ENCODE data around the gene PTRH1. TPM values are rescaled to one million over a fixed set of nuclear protein-coding genes. Genes with fewer than 3 reads are reported as not detected.

Gene PTRH1
- total RNA-seq, 1 experiment from 2014 or later, result 16.9 TPM

DNA sequence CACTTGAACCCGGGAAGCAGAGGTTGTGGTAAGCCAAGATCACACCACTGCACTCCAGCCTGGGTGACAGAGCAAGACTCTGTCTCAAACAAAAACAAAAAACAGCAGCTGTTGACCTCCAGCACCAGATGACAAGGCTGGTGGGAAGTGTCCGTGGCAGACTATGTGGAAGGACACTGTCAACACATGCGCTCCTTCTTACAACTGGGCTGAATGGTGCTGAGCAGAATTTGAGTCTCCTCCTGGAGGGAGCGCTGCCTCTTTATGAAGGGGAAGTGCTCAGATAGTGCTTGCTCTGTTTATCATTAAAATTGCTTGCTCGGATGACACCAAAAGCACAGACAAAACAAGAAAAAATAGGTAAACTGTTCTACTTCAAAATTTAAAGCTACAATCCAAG lies 17.9 kb downstream of the PTRH1 start:
- Mint-ChIP-seq H3K9me3 (no peaks in the 10 kb centered on the region), H3K4me1 (0 out of 2 replicates have a peak, but pooled peaks cover 3% of the 10 kb centered on the region), H3K4me3 (no peak overlapping the region), H3K27ac (no peak overlapping the region), H3K36me3 (no peaks in the 10 kb centered on the region), H3K27me3 (ENCODE audit: low read depth) (peaks cover 4% of the 10 kb centered on the region)
- no peak for ATAC-seq
- DNase-seq (ENCODE audit: low spot score), result no peak
- TF ChIP-seq ZSCAN18 (CRISPR knock-in tag; IDR thresholded peaks at IDR 0.05) (no peak), NFE2L1 (CRISPR knock-in tag; IDR thresholded peaks at IDR 0.05) (no peak), FOXK1 (CRISPR knock-in tag; IDR thresholded peaks at IDR 0.05) (no peak), FOXP1 (CRISPR knock-in tag; IDR thresholded peaks at IDR 0.05; ENCODE audit: borderline replicate concordance) (no peak), MYBL2 (CRISPR knock-in tag; IDR thresholded peaks at IDR 0.05) (no peak), JUN (CRISPR knock-in tag; IDR thresholded peaks at IDR 0.05) (no peak), ZNF232 (CRISPR knock-in tag; IDR thresholded peaks at IDR 0.05) (no peak), SMAD3 (CRISPR knock-in tag; IDR thresholded peaks at IDR 0.05; ENCODE audit: borderline replicate concordance) (no peak), NFYB (CRISPR knock-in tag; conservative IDR thresholded peaks at IDR 0.05; ENCODE audit: low read depth) (no peak), ATF3 (CRISPR knock-in tag; conservative IDR thresholded peaks at IDR 0.05) (no peak), SP1 (CRISPR knock-in tag; conservative IDR thresholded peaks at IDR 0.05) (no peak), TCF7 (CRISPR knock-in tag; IDR thresholded peaks at IDR 0.05; ENCODE audit: low read depth) (no peak), RELA (CRISPR knock-in tag; IDR thresholded peaks at IDR 0.05; ENCODE audit: borderline replicate concordance) (no peak), NR3C1 (CRISPR knock-in tag; conservative IDR thresholded peaks at IDR 0.05; ENCODE audit: low read depth) (no peak)
- TF ChIP-seq, protein P1, sequence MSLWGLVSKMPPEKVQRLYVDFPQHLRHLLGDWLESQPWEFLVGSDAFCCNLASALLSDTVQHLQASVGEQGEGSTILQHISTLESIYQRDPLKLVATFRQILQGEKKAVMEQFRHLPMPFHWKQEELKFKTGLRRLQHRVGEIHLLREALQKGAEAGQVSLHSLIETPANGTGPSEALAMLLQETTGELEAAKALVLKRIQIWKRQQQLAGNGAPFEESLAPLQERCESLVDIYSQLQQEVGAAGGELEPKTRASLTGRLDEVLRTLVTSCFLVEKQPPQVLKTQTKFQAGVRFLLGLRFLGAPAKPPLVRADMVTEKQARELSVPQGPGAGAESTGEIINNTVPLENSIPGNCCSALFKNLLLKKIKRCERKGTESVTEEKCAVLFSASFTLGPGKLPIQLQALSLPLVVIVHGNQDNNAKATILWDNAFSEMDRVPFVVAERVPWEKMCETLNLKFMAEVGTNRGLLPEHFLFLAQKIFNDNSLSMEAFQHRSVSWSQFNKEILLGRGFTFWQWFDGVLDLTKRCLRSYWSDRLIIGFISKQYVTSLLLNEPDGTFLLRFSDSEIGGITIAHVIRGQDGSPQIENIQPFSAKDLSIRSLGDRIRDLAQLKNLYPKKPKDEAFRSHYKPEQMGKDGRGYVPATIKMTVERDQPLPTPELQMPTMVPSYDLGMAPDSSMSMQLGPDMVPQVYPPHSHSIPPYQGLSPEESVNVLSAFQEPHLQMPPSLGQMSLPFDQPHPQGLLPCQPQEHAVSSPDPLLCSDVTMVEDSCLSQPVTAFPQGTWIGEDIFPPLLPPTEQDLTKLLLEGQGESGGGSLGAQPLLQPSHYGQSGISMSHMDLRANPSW (CRISPR knock-in tag; conservative IDR thresholded peaks at IDR 0.05; ENCODE audit: low read depth), result no peak
- TF ChIP-seq, protein P2, sequence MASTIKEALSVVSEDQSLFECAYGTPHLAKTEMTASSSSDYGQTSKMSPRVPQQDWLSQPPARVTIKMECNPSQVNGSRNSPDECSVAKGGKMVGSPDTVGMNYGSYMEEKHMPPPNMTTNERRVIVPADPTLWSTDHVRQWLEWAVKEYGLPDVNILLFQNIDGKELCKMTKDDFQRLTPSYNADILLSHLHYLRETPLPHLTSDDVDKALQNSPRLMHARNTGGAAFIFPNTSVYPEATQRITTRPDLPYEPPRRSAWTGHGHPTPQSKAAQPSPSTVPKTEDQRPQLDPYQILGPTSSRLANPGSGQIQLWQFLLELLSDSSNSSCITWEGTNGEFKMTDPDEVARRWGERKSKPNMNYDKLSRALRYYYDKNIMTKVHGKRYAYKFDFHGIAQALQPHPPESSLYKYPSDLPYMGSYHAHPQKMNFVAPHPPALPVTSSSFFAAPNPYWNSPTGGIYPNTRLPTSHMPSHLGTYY (CRISPR knock-in tag; IDR thresholded peaks at IDR 0.05), result no peak
- TF ChIP-seq, protein P3, sequence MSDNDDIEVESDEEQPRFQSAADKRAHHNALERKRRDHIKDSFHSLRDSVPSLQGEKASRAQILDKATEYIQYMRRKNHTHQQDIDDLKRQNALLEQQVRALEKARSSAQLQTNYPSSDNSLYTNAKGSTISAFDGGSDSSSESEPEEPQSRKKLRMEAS (CRISPR knock-in tag; IDR thresholded peaks at IDR 0.05), result no peak
- CTCF ChIA-PET, result no interaction called here
- POLR2A ChIA-PET, result no interaction called here

GRCh38 chr9:127694890-127695720 lies 20.4 kb downstream of the PTRH1 start:
- DNase-seq (ENCODE audit: low spot score), result no peak
- Mint-ChIP-seq H3K27ac (no peak overlapping the region), H3K27me3 (ENCODE audit: low read depth) (peaks cover 4% of the 10 kb centered on the region), H3K4me3 (no peak overlapping the region), H3K9me3 (peaks cover under 1% of the 10 kb centered on the region; the same call in 1 of the 2 replicates), H3K4me1 (0 out of 2 replicates have a peak, but pooled peaks cover 3% of the 10 kb centered on the region), H3K36me3 (peaks cover 9% of the 10 kb centered on the region)
- ChIA-PET POLR2A (no interaction called here), CTCF (interaction anchor here (0.6 to 1.2 kb wide), 2 partner anchors 40 to 157 kb away, joined by 3 to 4 read pairs; partner anchors contain the start of gene TOR2A)
- ATAC-seq, result no peak
- no peak for TF ChIP-seq ZNF423 (CRISPR knock-in tag; IDR thresholded peaks at IDR 0.05)

Data from WTC11 (cell line).